ENCODE measurements around the gene S1PR4. TPM values are rescaled to one million over a fixed set of nuclear protein-coding genes. Genes with fewer than 3 reads are reported as not detected.
"Not testable (repeated sequence)": the region's sequence is repeated elsewhere in the genome, so short reads cannot be mapped to it uniquely, and the experiment has no call there.

S1PR4 gene
- total RNA-seq, 4 donors from 2014 or later: 0.53 to 4.2 (median 1.9) TPM

- Histone ChIP-seq H3K4me1 (no peaks in the 10 kb centered on the region), H3K36me3 (peaks cover 17 to 98% (median 20%) of the 10 kb centered on the region in 3 donors), H3K4me3 (no peak overlapping the region), H3K27me3 (no peaks in the 10 kb centered on the region), H3K27ac (no peak overlapping the region), H3K9me3 (no peaks in the 10 kb centered on the region)
- DNase-seq: no peak
- WGBS, 2 donors: 96 to 100% methylated on average over 1 to 10 of the region's 39 CpGs
- intact Hi-C loops (cut with DNase I): no loop called here
- TF ChIP-seq CTCF (IDR thresholded peaks at IDR 0.05) (no peak), POLR2A (IDR thresholded peaks at IDR 0.05) (no peak)
Measured at GRCh38 chr19:3201072-3201700, 22.6 kb downstream of the S1PR4 start.

- WGBS, 2 donors: 86 to 93% methylated on average over 2 to 3 of the region's 14 CpGs
- no peaks in the 10 kb centered on the region for H3K27me3 ChIP-seq
- H3K36me3 ChIP-seq: peaks cover 19 to 98% (median 23%) of the 10 kb centered on the region in 3 donors
- H3K4me1 ChIP-seq: no peaks in the 10 kb centered on the region
- no peak overlapping the region for H3K4me3 ChIP-seq
- TF ChIP-seq CTCF (IDR thresholded peaks at IDR 0.05): no peak
- TF ChIP-seq POLR2A (IDR thresholded peaks at IDR 0.05): no peak
- no peak for DNase-seq
- no peaks in the 10 kb centered on the region for H3K9me3 ChIP-seq
- intact Hi-C loops (cut with DNase I): no loop called here
- H3K27ac ChIP-seq: no peak overlapping the region
Measured at GRCh38 chr19:3201911-3202310, 23.3 kb downstream of the S1PR4 start.

- intact Hi-C loops (cut with DNase I): no loop called here
- Histone ChIP-seq H3K36me3 (peaks cover 23 to 98% (median 23%) of the 10 kb centered on the region in 3 donors), H3K27me3 (no peaks in the 10 kb centered on the region), H3K4me1 (no peaks in the 10 kb centered on the region), H3K4me3 (no peak overlapping the region), H3K9me3 (no peaks in the 10 kb centered on the region), H3K27ac (no peak overlapping the region)
- TF ChIP-seq POLR2A (IDR thresholded peaks at IDR 0.05): no peak
- TF ChIP-seq CTCF (IDR thresholded peaks at IDR 0.05): no peak
- no peak for DNase-seq
- WGBS, 2 donors: 84 to 89% methylated on average over 6 to 9 of the region's 12 CpGs
Measured at GRCh38 chr19:3202346-3202745, 23.8 kb downstream of the S1PR4 start.

GRCh38 chr19:3202895-3203294, 24.3 kb downstream of the S1PR4 start:
- peaks cover 23 to 98% (median 28%) of the 10 kb centered on the region in 3 donors for H3K36me3 ChIP-seq
- H3K9me3 ChIP-seq; H3K27me3 ChIP-seq; H3K4me1 ChIP-seq; DNase-seq; intact Hi-C loops (cut with DNase I); H3K4me3 ChIP-seq; H3K27ac ChIP-seq: not testable (repeated sequence)
- 90 to 92% methylated on average over 6 of the region's 7 CpGs for WGBS, 2 donors

GRCh38 chr19:3203805-3204645, 25.5 kb downstream of the S1PR4 start:
- Histone ChIP-seq H3K9me3 (no peaks in the 10 kb centered on the region), H3K4me3 (no peak overlapping the region), H3K4me1 (no peaks in the 10 kb centered on the region), H3K27ac (no peak overlapping the region), H3K36me3 (peaks cover 23 to 98% (median 35%) of the 10 kb centered on the region in 3 donors), H3K27me3 (no peaks in the 10 kb centered on the region)
- no CpG with 5 or more reads among the region's 43 CpGs for WGBS, 2 donors
- intact Hi-C loops (cut with DNase I): no loop called here
- TF ChIP-seq POLR2A (IDR thresholded peaks at IDR 0.05) (no peak), CTCF (IDR thresholded peaks at IDR 0.05) (no peak)
- DNase-seq: no peak
